HEK293T (cell line): ENCODE data around the gene TBC1D22B.

ENCODE experiments used
- ARNT ChIP-seq: fragments of 450-650 bp; IDR thresholded peaks from 2 replicates; pipeline ENCODE4 v1.6.1; 2017; ENCODE audit warnings: mild to moderate bottlenecking
- FOXK2 ChIP-seq: fragments of 450-650 bp; IDR thresholded peaks from 2 replicates; pipeline ENCODE4 v1.6.1; 2016; ENCODE audit warnings: mild to moderate bottlenecking
- LEF1 ChIP-seq: fragments of 450-650 bp; IDR thresholded peaks from 2 replicates; pipeline ENCODE4 v1.6.1; 2017; ENCODE audit warnings: mild to moderate bottlenecking, borderline replicate concordance
- TARDBP ChIP-seq: fragments of 450-650 bp; IDR thresholded peaks from 2 replicates; pipeline ENCODE4 v1.6.1; 2016

GRCh38 chr6:37316071-37316470 is 58.5 kb downstream of the TBC1D22B start:
- TF ChIP-seq TARDBP (no peak), LEF1 (no peak), ARNT (no peak), FOXK2 (no peak)
